AG10803 (cell line): ENCODE data around the gene COL3A1.

ENCODE experiments used
- DNase-seq: peaks from one replicate; pipeline ENCODE4 v3.0.0; 2010; ENCODE audit warnings: low read depth
- H3K4me3 ChIP-seq: 2 replicates; pipeline ENCODE4 v1.5.1; 2011; ENCODE audit warnings: mild to moderate bottlenecking, low read length, control low read depth
- CTCF ChIP-seq: conservative IDR thresholded peaks from 2 replicates; pipeline ENCODE4 v1.5.1; 2011; ENCODE audit warnings: mild to moderate bottlenecking, low read length, control low read depth, inconsistent platforms

The COL3A1 gene

GRCh38 chr2:188965563-188965962, 8.6 kb upstream of the COL3A1 start:
- H3K4me3 ChIP-seq: no peak overlapping the region
- no peak for DNase-seq
- no peak for TF ChIP-seq CTCF

- DNase-seq: peak; percentile 35
- no peak overlapping the region for H3K4me3 ChIP-seq
- TF ChIP-seq CTCF: no peak
Measured at GRCh38 chr2:188966079-188966571, 8.0 kb upstream of the COL3A1 start.

- TF ChIP-seq CTCF: no peak
- no peak overlapping the region for H3K4me3 ChIP-seq
- peak; percentile 17 for DNase-seq
Measured at GRCh38 chr2:188966728-188967440, 7.3 kb upstream of the COL3A1 start.

GRCh38 chr2:188969236-188969635, 4.9 kb upstream of the COL3A1 start:
- DNase-seq: peak; percentile 68
- H3K4me3 ChIP-seq: no peak overlapping the region
- TF ChIP-seq CTCF: no peak

GRCh38 chr2:188969651-188970050, 4.5 kb upstream of the COL3A1 start:
- TF ChIP-seq CTCF: no peak
- H3K4me3 ChIP-seq: no peak overlapping the region
- DNase-seq: no peak

GRCh38 chr2:188970211-188970610, 4.0 kb upstream of the COL3A1 start:
- peak; percentile 65 for DNase-seq
- no peak overlapping the region for H3K4me3 ChIP-seq
- no peak for TF ChIP-seq CTCF

GRCh38 chr2:188971432-188971861, 2.7 kb upstream of the COL3A1 start:
- TF ChIP-seq CTCF: no peak
- DNase-seq: peak; percentile 50
- H3K4me3 ChIP-seq: no peak overlapping the region
